ENCODE measurements around the gene DENND4C.
"Not testable (repeated sequence)": the region's sequence is repeated elsewhere in the genome, so short reads cannot be mapped to it uniquely, and the experiment has no call there.

DENND4C gene

GRCh38 chr9:19385786-19386501 lies 155.5 kb downstream of the DENND4C start:
- no peak overlapping the region for H3K4me3 ChIP-seq (ENCODE audit: low read depth, low read length)
- no peak for DNase-seq (ENCODE audit: low read depth, low spot score)
- in situ Hi-C loops (cut with HindIII; ENCODE audit: low sequenced_read_pairs): no loop called here
- no peak for TF ChIP-seq CTCF (IDR thresholded peaks at IDR 0.05; ENCODE audit: low read depth, low read length)

GRCh38 chr9:19386502-19387044 lies 156.1 kb downstream of the DENND4C start:
- H3K4me3 ChIP-seq (ENCODE audit: low read depth, low read length): no peak overlapping the region
- in situ Hi-C loops (cut with HindIII; ENCODE audit: low sequenced_read_pairs): no loop called here
- no peak for DNase-seq (ENCODE audit: low read depth, low spot score)
- TF ChIP-seq CTCF (IDR thresholded peaks at IDR 0.05; ENCODE audit: low read depth, low read length): no peak

- DNase-seq (ENCODE audit: low read depth, low spot score): no peak
- no peak overlapping the region for H3K4me3 ChIP-seq (ENCODE audit: low read depth, low read length)
- in situ Hi-C loops (cut with HindIII; ENCODE audit: low sequenced_read_pairs): no loop called here
- no peak for TF ChIP-seq CTCF (IDR thresholded peaks at IDR 0.05; ENCODE audit: low read depth, low read length)
Observed at GRCh38 chr9:19387317-19387716, 156.8 kb downstream of the DENND4C start.

- H3K4me3 ChIP-seq (ENCODE audit: low read depth, low read length); DNase-seq (ENCODE audit: low read depth, low spot score); in situ Hi-C loops (cut with HindIII; ENCODE audit: low sequenced_read_pairs): not testable (repeated sequence)
Observed at GRCh38 chr9:19389539-19389938, 159.0 kb downstream of the DENND4C start.

- in situ Hi-C loops (cut with HindIII; ENCODE audit: low sequenced_read_pairs): no loop called here
- no peak for TF ChIP-seq CTCF (IDR thresholded peaks at IDR 0.05; ENCODE audit: low read depth, low read length)
Observed at GRCh38 chr9:19397845-19398244, 167.4 kb downstream of the DENND4C start.

GRCh38 chr9:19403231-19403630 lies 172.7 kb downstream of the DENND4C start:
- H3K4me3 ChIP-seq (ENCODE audit: low read depth, low read length); DNase-seq (ENCODE audit: low read depth, low spot score); in situ Hi-C loops (cut with HindIII; ENCODE audit: low sequenced_read_pairs): not testable (repeated sequence)

More at GRCh38 chr9:19397845-19398244, 167.4 kb downstream of the DENND4C start:
- no peak for DNase-seq (ENCODE audit: low read depth, low spot score)
- H3K4me3 ChIP-seq (ENCODE audit: low read depth, low read length): no peak overlapping the region

GRCh38 chr9:19404283-19405075 lies 174.0 kb downstream of the DENND4C start:
- no peak for DNase-seq (ENCODE audit: low read depth, low spot score)
- in situ Hi-C loops (cut with HindIII; ENCODE audit: low sequenced_read_pairs): no loop called here
- TF ChIP-seq CTCF (IDR thresholded peaks at IDR 0.05; ENCODE audit: low read depth, low read length): no peak

More at GRCh38 chr9:19404283-19405075, 174.0 kb downstream of the DENND4C start:
- H3K4me3 ChIP-seq (ENCODE audit: low read depth, low read length): no peak overlapping the region
